HG02798 (cell line): Measurements from ENCODE around the gene WDPCP.
"Not testable (repeated sequence)": the region's sequence is repeated elsewhere in the genome, so short reads cannot be mapped to it uniquely, and the experiment has no call there.

Experiments used
- ATAC-seq: cut with Tn5 transposase; IDR thresholded peaks from one replicate; pipeline ENCODE4 v1.9.1; 2021; ENCODE audit warnings: mild to moderate bottlenecking; ENCODE audit not compliant: unreplicated experiment, poor library complexity

Gene WDPCP

GRCh38 chr2:63477686-63478085 lies 110.6 kb downstream of the WDPCP start:
- ATAC-seq = no peak

GRCh38 chr2:63469313-63469712 lies 119.0 kb downstream of the WDPCP start:
- ATAC-seq = not testable (repeated sequence)

DNA sequence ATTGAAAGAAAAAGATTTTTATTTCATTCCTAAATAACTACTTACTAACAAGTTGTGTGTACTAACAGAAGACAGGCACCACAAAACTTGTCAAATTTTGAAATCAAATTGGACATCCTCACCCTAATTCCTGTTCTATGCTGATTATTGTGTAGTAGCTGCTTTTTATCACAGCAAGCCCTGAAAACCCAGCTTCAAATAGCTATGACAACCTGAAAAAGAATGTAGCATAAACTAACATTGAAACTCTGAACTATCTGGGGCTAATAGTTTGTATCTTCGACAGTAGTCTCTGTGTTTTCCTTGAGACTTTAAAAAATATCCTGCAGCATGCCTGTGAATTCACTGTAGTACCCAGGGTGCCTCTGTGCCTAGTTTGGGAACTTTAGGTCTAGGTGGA lies 122.6 kb downstream of the WDPCP start:
- no peak for ATAC-seq

- no peak for ATAC-seq
These were observed 125.1 kb downstream of the WDPCP start for GRCh38 chr2:63463142-63463541.

GRCh38 chr2:63446658-63447057 lies 141.6 kb downstream of the WDPCP start:
- no peak for ATAC-seq

- peak; percentile 68 for ATAC-seq
These were observed 143.6 kb downstream of the WDPCP start for GRCh38 chr2:63444565-63445288.

GRCh38 chr2:63440612-63441011 lies 147.7 kb downstream of the WDPCP start:
- ATAC-seq = no peak

GRCh38 chr2:63438181-63438580 lies 150.1 kb downstream of the WDPCP start:
- ATAC-seq = no peak

DNA sequence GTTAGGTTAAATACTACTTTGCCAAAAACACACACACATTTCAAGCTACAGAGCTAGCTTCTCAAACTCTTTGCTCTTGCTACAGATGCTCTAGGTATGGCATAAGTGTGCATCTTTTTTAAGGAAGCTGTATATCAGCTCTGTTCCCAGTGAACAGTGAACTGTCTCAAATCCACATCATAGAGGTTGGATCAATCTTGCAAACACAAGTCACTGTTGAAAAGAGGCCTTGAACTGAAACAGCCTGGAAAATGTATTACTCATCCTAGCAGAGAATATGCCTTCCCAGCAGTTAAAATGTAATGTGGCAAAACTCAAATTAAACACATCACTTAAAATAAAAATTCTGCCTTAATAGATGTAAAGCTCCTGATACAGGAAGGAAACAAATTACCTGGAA lies 151.8 kb downstream of the WDPCP start:
- ATAC-seq = no peak

DNA sequence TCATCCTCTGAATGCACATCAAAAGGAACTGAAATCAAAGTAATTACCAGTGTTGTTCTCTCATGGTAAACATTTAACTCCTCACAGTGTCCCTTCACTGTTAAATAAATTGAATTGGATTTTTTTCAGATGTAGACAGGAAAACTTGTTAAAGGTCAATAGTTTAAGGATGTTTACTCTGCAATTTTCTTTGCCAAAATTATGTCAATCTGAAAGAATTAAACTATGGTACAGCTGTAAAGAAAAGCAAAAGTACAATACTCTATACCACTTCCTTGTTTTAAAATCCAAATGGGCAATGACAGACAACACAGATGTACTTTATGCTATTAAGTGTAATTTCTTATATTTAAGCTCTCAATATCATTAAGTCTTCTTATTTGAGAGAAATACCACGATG lies 153.2 kb downstream of the WDPCP start:
- no peak for ATAC-seq

- no peak for ATAC-seq
These were observed 154.0 kb downstream of the WDPCP start for GRCh38 chr2:63434024-63435001.

- ATAC-seq = no peak
These were observed 155.9 kb downstream of the WDPCP start for GRCh38 chr2:63432373-63432772.

GRCh38 chr2:63425606-63426005 lies 162.7 kb downstream of the WDPCP start:
- ATAC-seq = no peak

- ATAC-seq = no peak
These were observed 163.2 kb downstream of the WDPCP start for GRCh38 chr2:63425079-63425416.

DNA sequence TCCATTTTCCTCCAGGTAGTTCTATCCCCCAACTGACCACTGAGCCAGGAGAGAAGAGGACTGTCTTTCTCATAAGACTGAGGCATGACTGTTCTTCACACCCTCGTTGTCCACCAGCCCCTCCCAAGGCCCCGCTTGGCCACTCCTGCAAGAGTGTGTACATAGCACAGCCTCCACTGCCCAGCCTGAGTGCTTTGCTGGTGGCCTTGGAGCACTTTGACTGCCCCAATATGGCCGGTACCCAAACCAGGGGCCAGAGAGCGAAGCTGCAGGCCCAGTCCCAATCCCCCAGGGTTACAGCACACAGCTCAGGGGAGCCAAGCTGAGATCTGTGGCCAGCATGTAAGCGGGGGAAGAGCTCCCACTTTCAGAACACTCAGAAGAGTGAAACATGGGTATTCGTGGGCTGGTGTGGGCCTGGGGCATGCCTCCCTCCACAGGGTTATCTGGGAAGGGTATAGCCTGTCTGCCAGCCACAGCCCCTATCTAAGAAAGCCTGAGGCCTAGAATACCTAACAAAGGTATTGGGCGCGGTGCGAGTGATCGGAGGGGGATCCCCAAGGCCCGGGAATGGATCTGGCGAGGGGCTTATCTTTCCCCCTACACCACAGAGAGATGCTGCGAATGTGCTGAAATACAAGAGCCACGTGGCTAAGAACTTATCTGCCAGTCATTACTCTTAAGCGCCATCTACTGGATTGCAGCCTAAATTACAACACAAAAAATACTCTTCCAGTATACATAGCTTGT lies 163.8 kb downstream of the WDPCP start:
- peak; percentile 87 for ATAC-seq

DNA sequence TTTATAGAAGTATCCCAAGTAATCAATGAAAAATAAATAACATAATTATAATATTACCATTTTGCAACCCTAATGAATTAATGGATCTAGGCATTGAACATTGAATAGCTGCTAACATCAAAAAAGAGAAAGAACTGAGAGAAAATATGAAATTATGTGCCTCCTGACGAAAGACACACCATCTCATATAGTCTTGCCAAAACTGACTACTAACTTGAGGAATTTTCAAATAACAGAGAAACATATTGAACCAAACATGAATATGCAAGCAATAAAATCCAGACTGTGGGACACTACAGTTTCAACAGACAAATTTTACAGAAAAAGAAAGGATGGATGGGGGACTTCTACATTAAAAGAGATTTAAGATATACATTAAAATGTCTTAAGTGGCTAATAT lies 165.7 kb downstream of the WDPCP start:
- no peak for ATAC-seq

DNA sequence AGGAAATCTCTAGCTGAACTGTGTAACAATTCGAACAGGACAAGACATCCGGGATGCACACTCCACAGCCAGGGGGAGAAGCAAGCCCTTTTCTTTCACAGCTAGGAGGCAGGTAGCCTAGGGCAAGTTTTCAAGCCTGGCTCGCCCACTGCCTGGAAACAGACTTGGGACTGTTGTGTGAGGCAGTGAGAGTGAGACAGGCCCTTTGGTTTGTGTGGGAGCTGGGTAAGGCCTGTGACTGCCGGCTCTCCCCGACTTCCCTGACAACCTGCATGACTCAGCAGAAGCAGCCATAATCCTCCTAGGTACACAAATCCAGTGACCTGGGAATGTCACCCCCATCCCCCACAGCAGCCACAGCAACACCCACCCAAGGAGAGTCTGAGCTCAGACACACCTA lies 179.7 kb downstream of the WDPCP start:
- no peak for ATAC-seq

GRCh38 chr2:63406641-63407040 lies 181.6 kb downstream of the WDPCP start:
- ATAC-seq = no peak

- no peak for ATAC-seq
These were observed 184.5 kb downstream of the WDPCP start for GRCh38 chr2:63403820-63404219.

GRCh38 chr2:63402889-63403288 lies 185.4 kb downstream of the WDPCP start:
- not testable (repeated sequence) for ATAC-seq

- ATAC-seq = no peak
These were observed 189.1 kb downstream of the WDPCP start for GRCh38 chr2:63399156-63399555.
